K562 (cell line): ENCODE measurements around the gene ZNF618. TPM values are rescaled to one million over a fixed set of nuclear protein-coding genes. Genes with fewer than 3 reads are reported as not detected.

ENCODE experiments used
- ATAC-seq: fragments of 200-7000 bp; cut with Tn5 transposase; 3 replicates; pipeline ENCODE4 v1.9.1; 2020; ENCODE audit warnings: moderate library complexity
- BruUV-seq: library from RNA; stranded (reverse); fragments of 400-500 nt; replicated peaks from 2 replicates; lab custom pipeline; 2021; lab: Mats Ljungman, UMichigan
- CTCF ChIA-PET: fragments of 300-600 bp; formaldehyde crosslinking; extraction: SDS; loops from one replicate; lab custom pipeline; 2021; ENCODE audit warnings: low intra/inter-chr PET ratio; lab: Yijun Ruan, JAX
- POLR2A ChIA-PET: fragments of 300-600, 350-650 bp; sonication (Branson Sonifier 250); formaldehyde crosslinking; extraction: SDS; loops from one replicate; lab custom pipeline; 2021; ENCODE audit warnings: antibody characterized with exemption, inconsistent platforms; lab: Yijun Ruan, JAX
- DNase-seq, 4 experiments: peaks; one replicate each; pipeline versions ENCODE4 v3.0.0 to v3.0.0-alpha.2; 2011 to 2018; ENCODE audit warnings: low spot score in 3 of 4, mixed read lengths in 3 of 4; ENCODE audit errors: extremely low read depth in 1 of 4
- FAIRE-seq: peaks from 2 replicates; lab custom pipeline; 2011; peaks lifted over from hg19 to GRCh38; lab: Jason Lieb, UNC
- H2AFZ ChIP-seq: 2 replicates; pipeline ENCODE4 v1.6.0; 2011; ENCODE audit warnings: low read depth, low read length, control low read depth, inconsistent platforms
- H3K27ac ChIP-seq: fragments of 200-600 bp; 3 replicates; pipeline ENCODE4 v1.8.0; 2011; ENCODE audit warnings: low read depth, mild to moderate bottlenecking, control low read depth, inconsistent platforms, low read length, moderate library complexity, mixed read lengths; ENCODE audit errors: extremely low read depth
- H3K27me3 ChIP-seq, 2 experiments: fragments of 300-600 bp in 1 of 2; 2 replicates in 1 of 2; 3 replicates in 1 of 2; pipeline versions ENCODE4 v1.6.0 to v1.8.0; 2011; ENCODE audit warnings: inconsistent platforms in 2 of 2, low read length in 2 of 2, mild to moderate bottlenecking in 1 of 2, mixed read lengths in 1 of 2, moderate library complexity in 1 of 2; ENCODE audit not compliant: control insufficient read depth in 2 of 2, insufficient read depth in 2 of 2
- H3K36me3 ChIP-seq: fragments of 300-600 bp; 3 replicates; pipeline ENCODE4 v1.8.0; 2011; ENCODE audit warnings: mild to moderate bottlenecking, low read length, inconsistent platforms; ENCODE audit not compliant: control insufficient read depth, insufficient read depth
- H3K4me1 ChIP-seq, 2 experiments: fragments of 200-600 bp in 1 of 2; replicated peaks in 1 of 2; 2 replicates in 1 of 2; 3 replicates in 1 of 2; pipeline versions ENCODE4 v1.5.1 to v1.8.0; 2011; ENCODE audit warnings: inconsistent platforms in 2 of 2, low read length in 2 of 2, mild to moderate bottlenecking in 1 of 2, mixed read lengths in 1 of 2, moderate library complexity in 1 of 2; ENCODE audit not compliant: control insufficient read depth in 2 of 2, insufficient read depth in 2 of 2
- H3K4me2 ChIP-seq: 2 replicates; pipeline ENCODE4 v1.6.1; 2011; ENCODE audit warnings: low read length, control low read depth, inconsistent platforms, mixed read lengths; ENCODE audit not compliant: insufficient read depth
- H3K4me3 ChIP-seq: fragments of 200-600 bp; sonication (generic), shearing (Covaris generic); 2 replicates; pipeline ENCODE4 v1.5.1; 2016; ENCODE audit warnings: control low read depth, inconsistent platforms
- H3K79me2 ChIP-seq: fragments of 200-600 bp; 3 replicates; pipeline ENCODE4 v1.8.0; 2011; ENCODE audit warnings: low read length, inconsistent platforms; ENCODE audit not compliant: control insufficient read depth, insufficient read depth
- H3K9ac ChIP-seq, 2 experiments: 2 replicates each; pipeline versions ENCODE4 v1.6.0 to v1.6.1; 2011; ENCODE audit warnings: low read depth in 2 of 2, low read length in 2 of 2, control low read depth in 1 of 2, inconsistent platforms in 1 of 2, mild to moderate bottlenecking in 1 of 2, mixed read lengths in 1 of 2; ENCODE audit not compliant: insufficient read depth in 1 of 2
- H3K9me1 ChIP-seq: one replicate; pipeline ENCODE4 v1.6.0; 2011; ENCODE audit warnings: inconsistent platforms, mild to moderate bottlenecking, low read length, moderate library complexity; ENCODE audit not compliant: control insufficient read depth, insufficient read depth
- H3K9me3 ChIP-seq: replicated peaks from 2 replicates; pipeline ENCODE4 v1.5.1; 2011; ENCODE audit warnings: low read depth, low read length, inconsistent platforms; ENCODE audit not compliant: control insufficient read depth, insufficient read depth
- H4K20me1 ChIP-seq: replicated peaks from 2 replicates; pipeline ENCODE4 v1.6.1; 2011; ENCODE audit warnings: low read length, inconsistent platforms, mixed read lengths; ENCODE audit not compliant: control insufficient read depth, insufficient read depth
- FOXM1 ChIP-seq, 2 experiments: fragments of 450-650 bp in 1 of 2; sonication (generic) in 1 of 2; formaldehyde crosslinking in 1 of 2; IDR thresholded peaks; 2 replicates each; pipeline versions ENCODE4 v1.6.1 to v1.9.0; 2017 to 2022; ENCODE audit warnings: low read depth in 2 of 2, mild to moderate bottlenecking in 2 of 2, missing genetic modification reagents in 1 of 2, moderate library complexity in 1 of 2
- GTF2A2 ChIP-seq: IDR thresholded peaks from 2 replicates; pipeline ENCODE4 v1.6.1; 2016; ENCODE audit warnings: mild to moderate bottlenecking, missing genetic modification characterization, missing compliant biosample characterization
- KAT7 ChIP-seq: sonication (generic); formaldehyde crosslinking; IDR thresholded peaks from 2 replicates; pipeline ENCODE4 v1.8.0; 2022; ENCODE audit warnings: missing genetic modification reagents, mild to moderate bottlenecking, borderline replicate concordance
- PPARD ChIP-seq: fragments of 250-450 bp; sonication (Bioruptor Pico); IDR thresholded peaks from 2 replicates; pipeline ENCODE4 v1.8.0; 2022; ENCODE audit warnings: inconsistent platforms, mild to moderate bottlenecking, moderate library complexity
- RAD21 ChIP-seq, 2 experiments: fragments of 250-450 bp in 1 of 2; fragments of 450-650 bp in 1 of 2; sonication (Bioruptor Pico) in 1 of 2; formaldehyde crosslinking in 1 of 2; IDR thresholded peaks in 1 of 2; conservative IDR thresholded peaks in 1 of 2; 2 replicates each; pipeline versions ENCODE4 v1.4.0 to v1.8.0; 2020 to 2022; ENCODE audit warnings: mild to moderate bottlenecking in 2 of 2, moderate library complexity in 1 of 2
- ZBTB12 ChIP-seq: fragments of 250-450 bp; sonication (Bioruptor Pico); IDR thresholded peaks from 2 replicates; pipeline ENCODE4 v1.4.0; 2020
- ZBTB33 ChIP-seq: sonication (generic); formaldehyde crosslinking; IDR thresholded peaks from 2 replicates; pipeline ENCODE4 v1.8.1; 2023; ENCODE audit warnings: mild to moderate bottlenecking, missing genetic modification reagents
- ZHX1 ChIP-seq: fragments of 150-350 bp; conservative IDR thresholded peaks from 2 replicates; pipeline ENCODE4 v1.6.1; 2014; ENCODE audit warnings: low read length
- WGBS: fragments of 100-300 bp; shearing (Covaris generic); methylation state at CpG from one replicate; pipeline ENCODE4 v1.1.6; 2016; ENCODE audit warnings: low coverage, mixed read lengths; ENCODE audit not compliant: insufficient coverage; ENCODE audit errors: missing lambda C conversion rate; 5-methylcytosine and 5-hydroxymethylcytosine counted together
- in situ Hi-C: fragments of 300-500 bp; cut with MboI; formaldehyde crosslinking; loops from 4 replicates; pipeline ENCODE4 v1.15.0; 2018; ENCODE audit warnings: inconsistent platforms, mixed read lengths
- intact Hi-C: fragments of 100-400 bp; cut with micrococcal nuclease; formaldehyde crosslinking; loops from 2 replicates; pipeline ENCODE4 v1.14.2; 2022
- polyA plus RNA-seq, 8 experiments: library from polyadenylated mRNA; depleted of rRNA in 4 of 8; stranded (reverse) in 5 of 8; unstranded in 3 of 8; fragments of >200 nt; fragmentation: Nextera tagmentation in 2 of 8; fragmentation: Illumina TruSeq in 1 of 8; extraction: Ambion mirVana in 2 of 8; extraction: Trizol in 1 of 8; gene quantifications; 2 replicates each; pipeline versions ENCODE4 v1.2.1 to v1.2.3, GENCODE V29; 2011 to 2014; ENCODE audit warnings: inconsistent platforms in 1 of 8, missing spikeins in 1 of 8
- total RNA-seq, 7 experiments: library from RNA; depleted of rRNA in 6 of 7; stranded (reverse); fragments of >200 nt in 6 of 7; fragmentation: Illumina TruSeq in 2 of 7; extraction: Trizol in 2 of 7; gene quantifications; 2 replicates each; pipeline versions ENCODE4 v1.2.1 to v1.2.3, GENCODE V29; 2011 to 2021; ENCODE audit warnings: low replicate concordance in 1 of 7
- TF ChIP-seq, protein P1 (sequence below): sonication (generic); formaldehyde crosslinking; IDR thresholded peaks from 2 replicates; pipeline ENCODE4 v1.8.0; 2023; ENCODE audit warnings: mild to moderate bottlenecking, missing genetic modification reagents

The ZNF618 gene
- total and polyA plus RNA-seq, 9 of the 15 experiments (the other 6 are each of a cell fraction or from before 2014, with no cell fraction given), result 0.08 to 13.7 (median 3.4) TPM

- no peak for TF ChIP-seq ZHX1
- TF ChIP-seq, all 486 proteins: peak for 0
Observed at GRCh38 chr9:114046237-114046755, 170.2 kb downstream of the ZNF618 start (continued).

- no peaks in the 10 kb centered on the region for H3K9me1 ChIP-seq
- H3K4me3 ChIP-seq, result no peak overlapping the region
- H3K36me3 ChIP-seq, result peaks cover 16% of the 10 kb centered on the region; the same call in 2 of the 3 replicates
- intact Hi-C loops, result no loop called here
- no peaks in the 10 kb centered on the region for H4K20me1 ChIP-seq
- no peak overlapping the region for H3K27ac ChIP-seq
- 67% methylated on average over 1 of the region's 1 CpG for WGBS
- H2AFZ ChIP-seq, result no peak overlapping the region
- H3K9ac ChIP-seq, result no peak overlapping the region
- H3K4me2 ChIP-seq, result no peak overlapping the region
- no peaks in the 10 kb centered on the region for H3K79me2 ChIP-seq
- in situ Hi-C loops, result no loop called here
- ChIA-PET CTCF (interaction anchor here (1.2 kb wide), 1 partner anchor 310 kb away, joined by 3 read pairs; no protein-coding TSS in a partner anchor), POLR2A (interaction anchor here (0.6 kb wide), 1 partner anchor 12 kb away, joined by 3 read pairs; no protein-coding TSS in a partner anchor)
- DNase-seq (no peak), ATAC-seq (no peak), FAIRE-seq (no peak)
- H3K27me3 ChIP-seq, result peaks cover 0 to 14% of the 10 kb centered on the region in 2 experiments; a peak in 2 of 5 replicates
- H3K9me3 ChIP-seq, result no peaks in the 10 kb centered on the region
- no peaks in the 10 kb centered on the region for H3K4me1 ChIP-seq
- BruUV-seq, result no TSS peak
- no peak for TF ChIP-seq PPARD (CRISPR knock-in tag)
- TF ChIP-seq FOXM1 (IDR thresholded peaks at IDR 0.05; ENCODE audit: low read depth), result no peak
- TF ChIP-seq FOXM1 (CRISPR knock-in tag; IDR thresholded peaks at IDR 0.05; ENCODE audit: low read depth), result no peak
- TF ChIP-seq, protein P1, sequence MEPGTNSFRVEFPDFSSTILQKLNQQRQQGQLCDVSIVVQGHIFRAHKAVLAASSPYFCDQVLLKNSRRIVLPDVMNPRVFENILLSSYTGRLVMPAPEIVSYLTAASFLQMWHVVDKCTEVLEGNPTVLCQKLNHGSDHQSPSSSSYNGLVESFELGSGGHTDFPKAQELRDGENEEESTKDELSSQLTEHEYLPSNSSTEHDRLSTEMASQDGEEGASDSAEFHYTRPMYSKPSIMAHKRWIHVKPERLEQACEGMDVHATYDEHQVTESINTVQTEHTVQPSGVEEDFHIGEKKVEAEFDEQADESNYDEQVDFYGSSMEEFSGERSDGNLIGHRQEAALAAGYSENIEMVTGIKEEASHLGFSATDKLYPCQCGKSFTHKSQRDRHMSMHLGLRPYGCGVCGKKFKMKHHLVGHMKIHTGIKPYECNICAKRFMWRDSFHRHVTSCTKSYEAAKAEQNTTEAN (CRISPR knock-in tag), result no peak
- TF ChIP-seq ZBTB12, result no peak
- TF ChIP-seq ZBTB33 (CRISPR knock-in tag), result no peak
- no peak for TF ChIP-seq GTF2A2
- no peak for TF ChIP-seq RAD21 (CRISPR knock-in tag; conservative IDR thresholded peaks at IDR 0.05 in 1 of 2, IDR thresholded peaks at IDR 0.05 in 1 of 2)
- no peak for TF ChIP-seq KAT7 (CRISPR knock-in tag)
Observed at GRCh38 chr9:114046875-114047274, 170.8 kb downstream of the ZNF618 start.
